Vagina (tissue), 2 donors: ENCODE results near the gene SNUPN.
A peak's percentile ranks its signal among the peaks of the same experiment; 100 is the strongest.

ENCODE experiments used
- CTCF ChIP-seq, 3 experiments: fragments of 450-650 bp in 2 of 3; fragments of 200-600 bp in 1 of 3; sonication (generic) in 1 of 3; IDR thresholded peaks; one replicate each; pipeline ENCODE4 v1.5.1; 2017 to 2019; ENCODE audit warnings: antibody characterized with exemption in 3 of 3, mild to moderate bottlenecking in 2 of 3, moderate library complexity in 2 of 3
- POLR2AphosphoS5 ChIP-seq, 2 donors: sonication (generic); formaldehyde crosslinking; IDR thresholded peaks; one replicate each; pipeline ENCODE4 v1.9.0; 2017; ENCODE audit warnings: antibody characterized with exemption in 2 of 2, mild to moderate bottlenecking in 2 of 2, low read depth in 1 of 2; ENCODE audit not compliant: insufficient read depth in 1 of 2

- TF ChIP-seq CTCF (IDR thresholded peaks at IDR 0.05) (no peak), POLR2AphosphoS5 (IDR thresholded peaks at IDR 0.05; ENCODE audit: insufficient read depth in 1 of 2, low read depth in 1 of 2) (peak in 1 of 2 donors; percentile 45)
Measured at GRCh38 chr15:75650908-75651809, 25.6 kb upstream of the SNUPN start.
